ENCODE data around the gene UBE2G1. TPM values are rescaled to one million over a fixed set of nuclear protein-coding genes. Genes with fewer than 3 reads are reported as not detected.

The UBE2G1 gene
- total and polyA plus RNA-seq, 2 of the 13 experiments (the other 11 are each of a cell fraction or from before 2014, with no cell fraction given), result 27.9 to 42.6 TPM

DNA sequence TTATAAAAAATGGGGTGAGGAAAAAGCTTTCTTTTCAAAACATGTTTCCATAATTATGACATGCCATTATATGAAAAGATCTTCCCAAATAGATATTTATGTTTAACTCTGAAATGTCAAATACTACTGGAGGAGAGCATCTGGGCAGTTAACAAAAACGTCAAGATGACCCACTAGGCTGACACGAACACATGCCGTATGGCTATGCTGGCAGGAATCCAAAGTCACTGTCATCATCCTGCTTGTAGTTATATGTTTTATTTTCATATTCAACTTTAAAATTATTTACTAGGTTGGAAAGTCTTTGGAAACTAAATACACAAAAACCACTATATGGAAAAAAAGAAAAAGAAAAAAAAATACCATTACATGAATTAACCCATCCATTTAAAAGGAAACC lies 130.0 kb downstream of the UBE2G1 start:
- intact Hi-C loops (cut with micrococcal nuclease; ENCODE audit: unreplicated experiment), result no loop called here
- Histone ChIP-seq H3K27me3 (ENCODE audit: control insufficient read depth in 1 of 2, insufficient read depth in 2 of 2, low read length in 2 of 2) (no peaks in the 10 kb centered on the region), H3K4me3 (replicated peaks in 1 of 3; ENCODE audit: insufficient read depth in 1 of 3, low read depth in 2 of 3, low read length in 3 of 3) (no peak overlapping the region), H3K4me2 (ENCODE audit: low read depth, low read length) (no peak overlapping the region), H3K4me1 (ENCODE audit: insufficient read depth, low read length) (no peaks in the 10 kb centered on the region), H2AFZ (ENCODE audit: low read length) (no peak overlapping the region), H4K20me1 (ENCODE audit: insufficient read depth, low read length) (no peaks in the 10 kb centered on the region), H3K36me3 (replicated peaks in 1 of 2; ENCODE audit: control insufficient read depth in 1 of 2, insufficient read depth in 2 of 2, low read length in 2 of 2) (peaks cover 13 to 51% of the 10 kb centered on the region in 2 experiments), H3K79me2 (ENCODE audit: insufficient read depth, low read length) (no peaks in the 10 kb centered on the region), H3K27ac (ENCODE audit: extremely low read length, insufficient read depth, low read length) (no peak overlapping the region), H3K9me3 (ENCODE audit: low read length) (no peaks in the 10 kb centered on the region), H3K9ac (ENCODE audit: insufficient read depth, low read depth, low read length) (no peak overlapping the region)
- no TSS peak for BruUV-seq (replicated peaks)
- POLR2A ChIA-PET, result no interaction called here
- 92% methylated on average over 3 of the region's 3 CpGs for WGBS (ENCODE audit: low lambda C conversion rate)
- CTCF ChIA-PET (ENCODE audit: low intra/inter-chr PET ratio, low total read pairs), result no interaction called here
- no peak for ATAC-seq
- no peak for DNase-seq (ENCODE audit: low spot score)
- in situ Hi-C loops (cut with HindIII; ENCODE audit: extremely low pct_ligation_motif_present, low pct_unique_long_range_greater_than_20kb), result no loop called here
- FAIRE-seq, result no peak
- no peak for TF ChIP-seq ZNF562 (CRISPR knock-in tag; IDR thresholded peaks at IDR 0.05; ENCODE audit: borderline replicate concordance)
- TF ChIP-seq USF2 (IDR thresholded peaks at IDR 0.05; ENCODE audit: low read depth, low read length), result no peak
- no peak for TF ChIP-seq USF2 (CRISPR knock-in tag; IDR thresholded peaks at IDR 0.05; ENCODE audit: borderline replicate concordance)
- TF ChIP-seq ZNF124 (CRISPR knock-in tag; IDR thresholded peaks at IDR 0.05), result no peak
- TF ChIP-seq U2AF2 (IDR thresholded peaks at IDR 0.05; ENCODE audit: low read depth, low read length), result no peak
- TF ChIP-seq MTA1 (CRISPR knock-in tag; IDR thresholded peaks at IDR 0.05; ENCODE audit: borderline replicate concordance), result no peak
- no peak for TF ChIP-seq ZBTB44 (CRISPR knock-in tag; IDR thresholded peaks at IDR 0.05)
- no peak for TF ChIP-seq TEAD2 (CRISPR knock-in tag; IDR thresholded peaks at IDR 0.05)
- no peak for TF ChIP-seq UBTF (CRISPR knock-in tag; IDR thresholded peaks at IDR 0.05)
- TF ChIP-seq ZNF629 (CRISPR knock-in tag; conservative IDR thresholded peaks at IDR 0.05), result no peak
- TF ChIP-seq ZNF530 (CRISPR knock-in tag; IDR thresholded peaks at IDR 0.05; ENCODE audit: low read depth), result no peak
- no peak for TF ChIP-seq ZNF570 (CRISPR knock-in tag; IDR thresholded peaks at IDR 0.05; ENCODE audit: borderline replicate concordance)
- TF ChIP-seq KAT8 (CRISPR knock-in tag; IDR thresholded peaks at IDR 0.05), result no peak
- no peak for TF ChIP-seq ZNF550 (CRISPR knock-in tag; IDR thresholded peaks at IDR 0.05; ENCODE audit: borderline replicate concordance)
- TF ChIP-seq, protein P1, sequence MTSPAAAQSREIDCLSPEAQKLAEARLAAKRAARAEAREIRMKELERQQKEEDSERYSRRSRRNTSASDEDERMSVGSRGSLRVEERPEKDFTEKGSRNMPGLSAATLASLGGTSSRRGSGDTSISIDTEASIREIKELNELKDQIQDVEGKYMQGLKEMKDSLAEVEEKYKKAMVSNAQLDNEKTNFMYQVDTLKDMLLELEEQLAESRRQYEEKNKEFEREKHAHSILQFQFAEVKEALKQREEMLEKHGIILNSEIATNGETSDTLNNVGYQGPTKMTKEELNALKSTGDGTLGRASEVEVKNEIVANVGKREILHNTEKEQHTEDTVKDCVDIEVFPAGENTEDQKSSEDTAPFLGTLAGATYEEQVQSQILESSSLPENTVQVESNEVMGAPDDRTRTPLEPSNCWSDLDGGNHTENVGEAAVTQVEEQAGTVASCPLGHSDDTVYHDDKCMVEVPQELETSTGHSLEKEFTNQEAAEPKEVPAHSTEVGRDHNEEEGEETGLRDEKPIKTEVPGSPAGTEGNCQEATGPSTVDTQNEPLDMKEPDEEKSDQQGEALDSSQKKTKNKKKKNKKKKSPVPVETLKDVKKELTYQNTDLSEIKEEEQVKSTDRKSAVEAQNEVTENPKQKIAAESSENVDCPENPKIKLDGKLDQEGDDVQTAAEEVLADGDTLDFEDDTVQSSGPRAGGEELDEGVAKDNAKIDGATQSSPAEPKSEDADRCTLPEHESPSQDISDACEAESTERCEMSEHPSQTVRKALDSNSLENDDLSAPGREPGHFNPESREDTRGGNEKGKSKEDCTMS (CRISPR knock-in tag; conservative IDR thresholded peaks at IDR 0.05), result no peak
- TF ChIP-seq MATR3 (CRISPR knock-in tag; IDR thresholded peaks at IDR 0.05), result no peak

Measured in HepG2 (cell line).